ENCODE data around the gene ZNF329. TPM values are rescaled to one million over a fixed set of nuclear protein-coding genes. Genes with fewer than 3 reads are reported as not detected.

The ZNF329 gene
- total and polyA plus RNA-seq, 9 of the 15 experiments (the other 6 are each of a cell fraction or from before 2014, with no cell fraction given) = 0.21 to 3.6 (median 2.2) TPM

DNA sequence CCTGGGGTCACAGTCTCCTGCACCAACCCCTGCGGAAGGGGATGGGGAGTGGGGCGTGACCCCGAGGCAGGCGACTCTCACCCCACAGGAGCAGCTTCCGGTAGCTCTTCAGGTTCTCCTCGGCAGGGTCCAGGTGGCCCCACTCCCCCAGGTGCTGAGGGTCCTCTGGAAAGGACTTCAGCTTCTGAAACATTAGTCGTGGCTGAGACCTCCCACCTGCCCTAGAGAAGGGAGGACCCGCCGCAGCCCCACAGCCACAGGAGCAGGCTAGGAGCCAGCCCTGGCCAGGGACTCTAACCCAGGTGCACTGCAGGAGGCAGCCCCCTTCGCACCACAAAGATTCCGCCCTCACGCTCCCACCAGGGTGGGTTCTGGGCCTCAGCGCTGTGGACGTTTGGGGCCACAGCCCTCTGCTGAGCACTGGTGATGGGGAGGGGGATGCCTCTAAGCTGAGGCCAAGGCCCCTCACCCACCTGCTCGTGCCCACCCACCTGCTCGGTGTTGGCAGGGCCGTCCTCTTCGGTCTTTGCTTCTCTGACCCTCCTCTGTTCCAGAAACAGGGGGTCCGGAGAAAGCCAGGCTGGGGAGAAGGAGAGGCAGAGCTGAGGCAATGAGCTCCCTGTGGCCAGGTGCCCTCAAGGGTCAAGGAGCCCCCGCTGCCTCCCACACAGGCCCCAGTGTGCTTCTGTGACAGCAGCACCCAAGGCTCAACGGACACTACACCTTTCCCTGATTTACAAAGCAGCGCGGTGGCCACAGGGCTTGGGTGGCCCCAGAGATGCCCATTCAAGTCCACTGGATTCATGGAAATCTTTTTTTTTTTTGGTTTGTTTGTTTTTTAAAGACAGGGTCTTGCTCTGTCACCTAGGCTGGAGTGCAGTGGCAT, 63.5 kb downstream of the ZNF329 start:
- 1% methylated on average over 20 of the region's 23 CpGs for WGBS (ENCODE audit: insufficient coverage, low coverage, missing lambda C conversion rate)
- ATAC-seq (no peak), DNase-seq (ENCODE audit: extremely low read depth in 1 of 4, low spot score in 3 of 4) (no peak), FAIRE-seq (no peak)
- Histone ChIP-seq H3K36me3 (ENCODE audit: control insufficient read depth, insufficient read depth, low read length) (no peaks in the 10 kb centered on the region), H4K20me1 (replicated peaks; ENCODE audit: control insufficient read depth, insufficient read depth, low read length) (no peaks in the 10 kb centered on the region), H2AFZ (ENCODE audit: low read depth, low read length) (no peak overlapping the region), H3K4me2 (ENCODE audit: insufficient read depth, low read length) (no peak overlapping the region), H3K9ac (ENCODE audit: insufficient read depth in 1 of 2, low read depth in 2 of 2, low read length in 2 of 2) (no peak overlapping the region), H3K9me1 (ENCODE audit: control insufficient read depth, insufficient read depth, low read length) (no peaks in the 10 kb centered on the region), H3K9me3 (replicated peaks; ENCODE audit: control insufficient read depth, insufficient read depth, low read depth, low read length) (no peaks in the 10 kb centered on the region; the same call in 1 of the 2 replicates), H3K27me3 (ENCODE audit: control insufficient read depth in 2 of 2, insufficient read depth in 2 of 2, low read length in 2 of 2) (no peaks in the 10 kb centered on the region), H3K4me3 (no peak overlapping the region), H3K27ac (ENCODE audit: extremely low read depth, low read depth, low read length) (no peak overlapping the region), H3K4me1 (replicated peaks in 1 of 2; ENCODE audit: control insufficient read depth in 2 of 2, insufficient read depth in 2 of 2, low read length in 2 of 2) (peaks cover 0 to 7% of the 10 kb centered on the region in 2 experiments; a peak in 1 of 5 replicates), H3K79me2 (ENCODE audit: control insufficient read depth, insufficient read depth, low read length) (no peaks in the 10 kb centered on the region)
- no TSS peak for BruUV-seq (replicated peaks)
- in situ Hi-C loops (cut with MboI) (no loop called here), intact Hi-C loops (cut with micrococcal nuclease) (no loop called here)
- POLR2A ChIA-PET = no interaction called here
- CTCF ChIA-PET (ENCODE audit: low intra/inter-chr PET ratio) = no interaction called here
- TF ChIP-seq, protein P1, sequence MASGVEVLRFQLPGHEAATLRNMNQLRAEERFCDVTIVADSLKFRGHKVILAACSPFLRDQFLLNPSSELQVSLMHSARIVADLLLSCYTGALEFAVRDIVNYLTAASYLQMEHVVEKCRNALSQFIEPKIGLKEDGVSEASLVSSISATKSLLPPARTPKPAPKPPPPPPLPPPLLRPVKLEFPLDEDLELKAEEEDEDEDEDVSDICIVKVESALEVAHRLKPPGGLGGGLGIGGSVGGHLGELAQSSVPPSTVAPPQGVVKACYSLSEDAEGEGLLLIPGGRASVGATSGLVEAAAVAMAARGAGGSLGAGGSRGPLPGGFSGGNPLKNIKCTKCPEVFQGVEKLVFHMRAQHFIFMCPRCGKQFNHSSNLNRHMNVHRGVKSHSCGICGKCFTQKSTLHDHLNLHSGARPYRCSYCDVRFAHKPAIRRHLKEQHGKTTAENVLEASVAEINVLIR (CRISPR knock-in tag; IDR thresholded peaks at IDR 0.05) = no peak
- TF ChIP-seq MAFK (IDR thresholded peaks at IDR 0.05; ENCODE audit: low read length) (no peak), PCBP1 (IDR thresholded peaks at IDR 0.05; ENCODE audit: low read depth, low read length, poor library complexity, severe bottlenecking) (no peak), JUND (IDR thresholded peaks at IDR 0.05; ENCODE audit: borderline replicate concordance, low read depth, low read length) (no peak), JUND (tag; IDR thresholded peaks at IDR 0.05; ENCODE audit: borderline replicate concordance, low read depth, low read length) (no peak), SMARCA4 (IDR thresholded peaks at IDR 0.05) (no peak), CEBPG (CRISPR knock-in tag; IDR thresholded peaks at IDR 0.05) (no peak), CEBPG (tag; conservative IDR thresholded peaks at IDR 0.05 in 1 of 2, IDR thresholded peaks at IDR 0.05 in 1 of 2) (no peak), TCF7L2 (IDR thresholded peaks at IDR 0.05; ENCODE audit: low read depth, low read length) (no peak)
- TF ChIP-seq, protein P2, sequence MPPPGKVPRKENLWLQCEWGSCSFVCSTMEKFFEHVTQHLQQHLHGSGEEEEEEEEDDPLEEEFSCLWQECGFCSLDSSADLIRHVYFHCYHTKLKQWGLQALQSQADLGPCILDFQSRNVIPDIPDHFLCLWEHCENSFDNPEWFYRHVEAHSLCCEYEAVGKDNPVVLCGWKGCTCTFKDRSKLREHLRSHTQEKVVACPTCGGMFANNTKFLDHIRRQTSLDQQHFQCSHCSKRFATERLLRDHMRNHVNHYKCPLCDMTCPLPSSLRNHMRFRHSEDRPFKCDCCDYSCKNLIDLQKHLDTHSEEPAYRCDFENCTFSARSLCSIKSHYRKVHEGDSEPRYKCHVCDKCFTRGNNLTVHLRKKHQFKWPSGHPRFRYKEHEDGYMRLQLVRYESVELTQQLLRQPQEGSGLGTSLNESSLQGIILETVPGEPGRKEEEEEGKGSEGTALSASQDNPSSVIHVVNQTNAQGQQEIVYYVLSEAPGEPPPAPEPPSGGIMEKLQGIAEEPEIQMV (tag; conservative IDR thresholded peaks at IDR 0.05; ENCODE audit: low read depth) = no peak
- TF ChIP-seq, protein P3, sequence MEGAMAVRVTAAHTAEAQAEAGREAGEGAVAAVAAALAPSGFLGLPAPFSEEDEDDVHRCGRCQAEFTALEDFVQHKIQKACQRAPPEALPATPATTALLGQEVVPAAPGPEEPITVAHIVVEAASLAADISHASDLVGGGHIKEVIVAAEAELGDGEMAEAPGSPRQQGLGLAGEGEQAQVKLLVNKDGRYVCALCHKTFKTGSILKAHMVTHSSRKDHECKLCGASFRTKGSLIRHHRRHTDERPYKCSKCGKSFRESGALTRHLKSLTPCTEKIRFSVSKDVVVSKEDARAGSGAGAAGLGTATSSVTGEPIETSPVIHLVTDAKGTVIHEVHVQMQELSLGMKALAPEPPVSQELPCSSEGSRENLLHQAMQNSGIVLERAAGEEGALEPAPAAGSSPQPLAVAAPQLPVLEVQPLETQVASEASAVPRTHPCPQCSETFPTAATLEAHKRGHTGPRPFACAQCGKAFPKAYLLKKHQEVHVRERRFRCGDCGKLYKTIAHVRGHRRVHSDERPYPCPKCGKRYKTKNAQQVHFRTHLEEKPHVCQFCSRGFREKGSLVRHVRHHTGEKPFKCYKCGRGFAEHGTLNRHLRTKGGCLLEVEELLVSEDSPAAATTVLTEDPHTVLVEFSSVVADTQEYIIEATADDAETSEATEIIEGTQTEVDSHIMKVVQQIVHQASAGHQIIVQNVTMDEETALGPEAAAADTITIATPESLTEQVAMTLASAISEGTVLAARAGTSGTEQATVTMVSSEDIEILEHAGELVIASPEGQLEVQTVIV (CRISPR knock-in tag; IDR thresholded peaks at IDR 0.05; ENCODE audit: borderline replicate concordance) = no peak
- TF ChIP-seq, protein P4, sequence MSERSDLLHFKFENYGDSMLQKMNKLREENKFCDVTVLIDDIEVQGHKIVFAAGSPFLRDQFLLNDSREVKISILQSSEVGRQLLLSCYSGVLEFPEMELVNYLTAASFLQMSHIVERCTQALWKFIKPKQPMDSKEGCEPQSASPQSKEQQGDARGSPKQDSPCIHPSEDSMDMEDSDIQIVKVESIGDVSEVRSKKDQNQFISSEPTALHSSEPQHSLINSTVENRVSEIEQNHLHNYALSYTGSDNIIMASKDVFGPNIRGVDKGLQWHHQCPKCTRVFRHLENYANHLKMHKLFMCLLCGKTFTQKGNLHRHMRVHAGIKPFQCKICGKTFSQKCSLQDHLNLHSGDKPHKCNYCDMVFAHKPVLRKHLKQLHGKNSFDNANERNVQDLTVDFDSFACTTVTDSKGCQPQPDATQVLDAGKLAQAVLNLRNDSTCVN (CRISPR knock-in tag; IDR thresholded peaks at IDR 0.05) = no peak

Measured in K562 (cell line).